Islet precursor cell (in vitro differentiated cells): ENCODE measurements around the gene S100A2.

Experiments
- DNase-seq: peaks from one replicate; pipeline ENCODE4 v3.0.0-alpha.2; 2018

S100A2 gene

DNA sequence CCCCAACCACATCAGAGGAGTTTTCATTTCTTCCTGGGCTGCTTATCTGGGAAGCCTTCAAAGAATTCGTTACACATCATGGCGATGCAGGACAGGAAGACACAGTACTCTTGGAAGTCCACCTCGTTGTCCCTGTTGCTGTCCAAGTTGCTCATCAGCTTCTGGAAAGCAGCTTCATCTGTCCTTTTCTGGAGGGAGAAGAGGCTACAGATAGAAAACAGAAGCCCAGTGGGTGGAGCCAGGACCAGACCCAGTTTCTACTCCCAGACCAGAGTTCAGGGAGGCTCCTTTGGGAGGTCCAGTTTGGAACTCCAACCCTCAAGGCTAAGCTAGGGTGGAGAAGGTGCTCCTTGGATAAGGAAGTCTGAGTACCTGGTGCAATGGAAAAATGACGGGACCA lies 21.9 kb downstream of the S100A2 start:
- peak; percentile 38 for DNase-seq

DNA sequence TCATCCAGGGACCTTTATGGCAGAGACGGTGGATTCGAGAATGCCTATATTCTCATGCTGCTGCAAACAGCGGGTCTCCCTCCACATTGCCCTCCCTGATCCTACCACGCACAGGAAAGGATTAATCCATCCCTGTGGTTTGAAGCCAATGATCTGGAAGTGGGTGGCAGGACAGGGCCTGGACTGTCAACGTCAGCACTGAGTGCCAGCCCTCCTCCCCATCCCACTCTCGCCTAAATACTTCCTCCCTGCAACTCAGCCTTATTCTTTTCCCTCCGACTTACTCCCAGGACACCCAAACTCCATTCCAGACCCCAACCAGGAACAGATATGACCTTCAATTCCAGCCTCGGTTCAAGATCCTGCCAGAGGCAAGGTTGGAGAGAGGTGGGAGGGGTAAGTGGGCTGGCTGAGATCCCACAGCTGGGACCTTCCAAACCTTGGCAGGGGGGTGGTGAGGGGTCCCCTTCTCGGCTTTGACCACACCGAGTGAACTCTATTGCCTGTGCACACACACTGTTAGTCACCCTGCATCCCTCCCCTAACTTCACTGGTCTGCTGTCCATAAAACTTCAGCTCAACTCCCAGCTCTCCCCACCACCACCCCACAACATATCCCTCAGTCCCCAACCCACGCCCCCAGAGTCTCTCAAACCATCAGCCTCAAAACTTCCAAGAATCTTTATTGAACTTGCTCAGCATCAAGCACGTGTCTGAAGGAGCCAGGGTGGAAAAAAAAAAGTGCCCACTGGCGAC lies 22.5 kb downstream of the S100A2 start:
- peak; percentile 49 for DNase-seq

DNA sequence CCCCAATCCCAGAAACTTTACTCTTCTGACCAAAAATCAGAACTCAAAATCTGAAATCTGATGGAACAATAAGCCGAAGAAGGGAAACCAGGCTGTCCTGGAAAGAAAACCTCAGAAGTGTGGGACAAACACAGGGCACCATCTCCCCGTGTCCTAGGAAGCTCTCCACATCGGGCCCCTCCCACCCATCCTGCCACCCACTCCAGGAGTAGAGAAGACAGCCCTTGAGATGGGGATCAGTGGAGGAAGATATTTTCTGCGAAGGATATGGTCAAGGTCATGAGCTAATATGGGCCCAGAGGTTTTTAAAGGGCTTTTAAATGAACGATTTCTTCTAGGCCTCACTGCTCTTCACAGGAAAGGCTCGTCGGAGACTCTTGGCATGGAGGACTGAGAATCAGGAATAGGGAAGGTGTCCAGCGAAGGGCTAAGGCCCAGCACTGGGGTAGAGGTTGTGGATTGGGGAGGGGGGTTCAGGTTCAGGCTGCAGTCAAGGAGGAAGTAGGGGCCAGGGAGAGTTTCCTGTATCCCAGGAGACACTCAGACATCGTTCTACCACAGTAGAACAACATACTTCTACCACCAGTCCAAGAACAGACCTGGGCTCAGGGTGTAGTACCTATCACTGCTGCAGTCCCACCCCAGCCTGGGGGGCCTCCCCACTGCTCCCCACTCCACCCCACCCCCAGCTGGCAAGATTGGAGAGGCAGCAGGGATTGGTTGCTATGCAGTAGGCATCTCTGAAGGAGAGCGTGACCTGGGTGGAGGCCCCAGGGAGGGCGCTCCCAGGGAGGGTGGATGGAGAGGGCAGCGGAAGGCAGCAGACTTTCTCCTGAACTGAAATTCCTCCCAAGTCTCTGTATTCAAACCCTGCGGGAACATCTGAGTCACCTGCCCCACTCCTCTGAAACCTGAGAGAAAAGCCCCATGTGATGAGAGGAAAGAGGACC lies 23.7 kb downstream of the S100A2 start:
- DNase-seq, result peak; percentile 56

DNA sequence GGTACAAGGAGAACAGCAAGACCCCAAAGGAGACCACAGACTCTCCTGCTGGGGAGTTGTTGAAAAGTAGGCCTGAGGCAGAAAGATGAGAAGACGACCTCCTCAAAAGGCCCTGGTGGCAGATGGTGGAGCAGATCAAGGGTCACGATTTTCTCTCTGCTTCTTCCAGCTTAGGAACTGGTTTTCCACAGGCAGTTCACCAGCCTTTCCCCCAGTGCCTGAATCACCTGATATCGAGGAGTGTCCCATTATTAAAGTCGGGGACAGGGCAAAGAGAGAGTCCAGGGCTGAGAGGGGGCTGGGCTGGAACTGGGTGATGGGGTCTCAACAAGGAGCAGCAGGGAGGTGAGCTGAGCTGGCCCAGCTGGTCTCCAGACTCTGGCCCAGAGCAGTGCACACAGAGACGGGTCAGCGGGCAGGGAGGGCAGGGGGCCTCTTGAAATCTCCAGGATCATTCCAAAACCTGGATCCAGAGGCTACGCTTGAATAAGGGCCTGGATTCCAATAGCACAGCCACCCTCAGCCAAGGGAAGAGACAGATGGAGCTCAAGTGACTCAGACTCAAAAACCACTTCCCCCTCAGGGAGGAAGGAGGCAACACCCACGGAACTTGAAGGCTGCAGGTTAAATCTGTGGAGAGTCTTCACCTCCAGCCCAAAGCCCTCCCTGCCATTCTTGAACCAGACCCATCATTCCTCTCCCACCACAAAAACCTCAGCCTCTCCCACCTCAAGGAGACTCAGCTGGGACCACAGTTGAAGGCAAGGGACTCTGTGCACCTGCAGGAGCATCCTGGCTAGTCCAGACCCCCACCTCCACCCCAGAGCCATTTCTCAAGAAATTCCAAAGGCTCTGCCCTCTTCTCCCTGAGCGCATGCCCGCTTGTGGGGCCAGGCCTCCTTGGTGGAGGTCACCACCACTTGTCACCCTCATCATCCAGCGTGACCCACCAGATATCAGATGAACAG lies 25.0 kb downstream of the S100A2 start, which contains the start of gene S100A5:
Gene S100A5, minus strand, starts transcription at position 541 of the 968 bp plus-strand sequence. CDS start 743 bp downstream, outside the sequence.
- peak; percentile 77 for DNase-seq

DNA sequence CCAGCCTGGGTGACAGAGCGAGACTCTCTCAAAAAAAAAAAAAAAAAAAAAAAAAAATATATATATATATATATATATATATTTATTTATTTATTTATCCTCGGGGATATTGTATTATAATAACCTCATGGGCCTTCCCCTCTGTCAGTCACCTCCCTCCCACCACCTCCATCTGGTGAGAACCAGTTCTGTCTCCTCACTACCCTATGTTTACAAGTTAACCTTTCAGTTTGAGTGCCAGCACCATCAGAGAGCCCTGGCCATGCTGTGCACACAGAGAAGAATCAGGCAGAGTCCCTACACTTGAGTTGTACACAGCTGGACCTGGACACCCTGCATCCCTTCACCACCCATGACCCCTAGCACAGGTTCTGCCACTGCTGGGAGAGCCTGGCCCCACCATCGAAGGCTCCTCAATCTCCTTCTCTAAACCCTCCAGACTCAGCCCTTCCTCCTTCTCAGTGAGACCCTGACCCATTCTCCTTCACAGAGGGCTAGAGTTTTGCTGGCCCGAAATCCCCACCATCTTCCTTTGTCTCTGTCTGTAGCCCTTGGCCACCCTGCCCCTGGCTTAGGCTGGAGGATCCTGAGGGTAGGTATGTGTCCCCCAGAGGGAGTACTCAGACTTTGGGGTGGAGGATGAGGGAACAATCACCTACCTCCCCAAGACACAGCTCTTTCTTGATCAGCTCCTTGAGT lies 26.1 kb downstream of the S100A2 start:
- no peak for DNase-seq

DNA sequence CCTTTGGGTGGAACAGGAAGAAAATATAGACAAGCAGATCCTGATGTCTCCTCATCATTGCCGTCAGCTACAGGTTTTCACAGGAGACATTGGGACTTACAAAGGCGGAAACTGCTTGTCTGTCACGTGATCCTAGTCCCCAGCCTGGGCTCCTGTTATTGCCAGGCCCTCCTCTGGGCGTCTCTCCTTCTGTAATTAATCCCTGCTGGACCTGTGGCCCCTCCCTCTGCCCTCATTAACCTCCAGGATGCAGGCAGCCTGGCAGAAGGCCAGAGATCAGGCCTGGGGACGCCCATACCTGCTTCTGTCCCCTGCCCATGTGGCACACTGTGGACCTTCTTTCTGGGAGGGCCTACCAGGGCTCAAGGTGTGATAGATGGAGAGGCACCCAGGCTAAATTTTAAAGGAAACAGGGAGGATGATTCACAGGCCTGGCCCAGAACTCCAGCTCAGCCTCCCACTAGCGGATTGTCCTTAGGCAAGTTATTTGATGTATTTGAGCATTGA lies 27.3 kb downstream of the S100A2 start:
- peak; percentile 88 for DNase-seq

DNA sequence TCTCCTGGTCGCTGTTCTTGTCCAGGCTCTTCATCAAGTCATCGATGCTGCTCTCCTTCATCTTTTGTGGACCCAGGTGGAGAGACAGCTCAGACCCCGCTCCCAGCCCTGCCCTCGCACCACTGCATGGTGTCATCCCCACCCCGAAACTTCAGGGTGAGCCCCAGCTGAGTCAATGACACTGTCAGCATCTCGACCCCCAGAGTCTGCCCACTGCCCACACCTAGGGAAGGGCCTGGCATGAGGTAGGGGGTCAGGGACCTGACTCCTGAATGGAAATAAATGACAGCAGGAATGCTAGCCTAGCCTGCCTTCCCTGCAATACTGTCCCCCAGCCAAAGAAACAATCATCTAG lies 28.3 kb downstream of the S100A2 start:
- peak; percentile 40 for DNase-seq

DNA sequence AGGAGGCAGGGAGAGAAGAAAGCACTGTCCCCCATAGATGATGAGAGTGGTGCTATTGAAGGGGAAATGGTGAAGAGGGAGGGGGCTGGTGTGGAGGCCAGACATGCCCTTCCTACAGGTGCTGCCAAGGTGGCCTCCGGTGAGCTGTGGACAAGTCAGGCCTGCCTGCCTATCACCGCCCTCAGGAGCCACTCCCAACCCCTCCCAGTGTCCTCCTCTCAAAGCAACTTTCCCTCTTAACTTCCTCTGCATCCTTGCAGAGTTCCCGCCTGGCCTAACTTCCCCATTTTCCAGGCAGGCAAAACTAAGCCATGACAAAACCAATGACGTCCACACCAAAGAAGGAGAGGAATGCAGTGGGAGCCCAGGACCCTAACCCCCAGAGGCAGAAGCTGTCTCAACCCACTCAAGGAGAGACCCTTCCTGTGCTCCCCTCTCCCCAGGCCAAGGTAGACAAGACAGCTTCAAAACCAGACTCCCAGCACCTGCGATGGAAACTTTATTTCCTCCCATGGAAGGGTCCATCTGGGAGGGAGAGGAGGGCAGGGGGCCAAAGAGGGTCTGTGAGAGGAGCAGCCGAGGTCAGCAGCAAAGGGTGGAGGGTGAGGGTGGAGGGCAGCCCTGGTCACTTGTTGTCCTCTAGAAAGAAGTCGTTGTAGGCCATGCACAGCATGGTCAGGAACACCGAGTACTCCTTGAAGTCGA lies 28.8 kb downstream of the S100A2 start:
- DNase-seq, result peak; percentile 50

DNA sequence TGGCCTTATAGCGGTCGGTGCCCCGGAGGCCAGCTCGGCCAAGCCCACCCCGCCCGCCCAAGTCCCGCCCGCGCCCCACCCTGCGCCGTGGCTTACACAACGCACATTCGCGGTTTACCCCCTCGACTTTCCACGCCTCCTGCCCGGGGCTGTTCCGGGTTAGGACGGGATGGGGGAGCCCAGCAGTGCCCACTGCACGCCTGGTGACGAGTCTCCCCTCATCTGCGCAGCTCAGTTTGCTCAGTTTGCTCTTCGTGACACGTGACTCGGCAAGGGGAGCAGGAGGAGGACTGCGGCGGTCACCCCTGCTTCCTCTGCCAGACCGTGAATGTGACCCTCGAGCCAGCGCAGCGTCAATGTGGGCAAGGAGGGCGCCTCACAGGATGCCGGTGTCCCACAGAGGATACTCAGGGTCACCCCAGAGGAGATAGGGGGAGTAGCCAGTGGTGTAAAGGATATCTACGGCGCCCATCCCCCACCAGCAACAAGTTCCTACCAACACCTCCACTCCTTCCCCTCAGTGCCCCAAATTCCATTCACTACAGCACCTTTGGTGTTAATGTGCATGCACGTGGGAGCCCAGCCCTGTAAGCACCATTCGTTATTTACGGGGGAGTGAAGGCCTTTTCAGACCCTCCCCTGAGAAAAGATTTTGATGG lies 29.5 kb downstream of the S100A2 start:
- peak; percentile 63 for DNase-seq

DNA sequence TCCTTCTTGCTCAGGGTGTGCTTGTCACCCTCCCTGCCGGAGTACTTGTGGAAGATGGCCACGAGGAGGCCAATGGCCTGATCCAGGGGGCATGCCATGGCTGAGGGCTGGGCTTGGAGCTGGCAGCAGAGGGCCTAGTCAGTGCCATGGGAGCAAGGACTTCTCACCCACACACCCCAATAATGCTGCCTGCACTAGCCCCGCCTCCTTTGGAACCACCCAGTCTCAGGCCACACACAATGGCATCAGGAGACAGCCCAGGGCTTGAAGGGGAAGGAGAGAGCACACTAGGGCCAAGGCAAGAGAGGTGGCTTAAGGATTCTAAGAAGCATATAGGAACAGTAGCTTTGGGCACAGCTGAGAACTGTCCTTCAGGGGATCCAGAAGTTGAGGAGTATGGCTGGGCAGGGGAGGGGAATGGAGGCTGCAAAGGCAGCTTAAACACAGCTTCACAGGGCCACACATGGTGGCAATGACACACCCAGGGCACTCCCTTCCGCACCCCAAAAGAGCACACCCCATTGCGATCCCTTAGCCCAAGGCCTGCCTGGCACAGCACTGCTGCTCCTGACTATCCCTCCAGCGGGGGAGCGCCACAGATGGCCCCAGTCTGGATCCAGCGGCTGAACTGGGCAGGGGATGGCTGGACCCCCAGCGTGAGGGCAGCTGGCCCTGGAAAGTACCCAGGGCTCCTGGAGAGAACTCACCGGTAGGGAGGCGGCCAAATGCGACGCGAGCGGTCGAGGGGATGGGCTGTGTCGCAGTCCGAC lies 30.2 kb downstream of the S100A2 start, which contains the start of gene S100A6:
Gene S100A6, minus strand, starts transcription at position 750 of the 770 bp plus-strand sequence. Its CDS starts 652 bp downstream, at position 98.
- peak; percentile 38 for DNase-seq

DNA sequence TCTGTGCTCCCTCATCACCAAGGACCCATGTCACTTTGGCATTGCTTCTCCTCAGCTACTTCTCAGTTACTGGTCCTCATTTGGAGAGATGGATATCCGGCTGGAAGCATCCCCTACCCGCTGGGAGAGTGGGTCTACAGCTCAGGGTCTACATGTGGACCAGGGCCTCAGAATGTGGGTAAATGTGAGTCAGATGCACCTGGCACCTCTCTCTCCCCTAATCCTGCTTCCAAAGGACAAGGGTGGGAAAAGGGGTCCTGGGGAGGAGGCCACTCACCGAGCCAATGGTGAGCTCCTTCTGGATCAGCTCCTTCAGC lies 30.8 kb downstream of the S100A2 start:
- peak; percentile 35 for DNase-seq

DNA sequence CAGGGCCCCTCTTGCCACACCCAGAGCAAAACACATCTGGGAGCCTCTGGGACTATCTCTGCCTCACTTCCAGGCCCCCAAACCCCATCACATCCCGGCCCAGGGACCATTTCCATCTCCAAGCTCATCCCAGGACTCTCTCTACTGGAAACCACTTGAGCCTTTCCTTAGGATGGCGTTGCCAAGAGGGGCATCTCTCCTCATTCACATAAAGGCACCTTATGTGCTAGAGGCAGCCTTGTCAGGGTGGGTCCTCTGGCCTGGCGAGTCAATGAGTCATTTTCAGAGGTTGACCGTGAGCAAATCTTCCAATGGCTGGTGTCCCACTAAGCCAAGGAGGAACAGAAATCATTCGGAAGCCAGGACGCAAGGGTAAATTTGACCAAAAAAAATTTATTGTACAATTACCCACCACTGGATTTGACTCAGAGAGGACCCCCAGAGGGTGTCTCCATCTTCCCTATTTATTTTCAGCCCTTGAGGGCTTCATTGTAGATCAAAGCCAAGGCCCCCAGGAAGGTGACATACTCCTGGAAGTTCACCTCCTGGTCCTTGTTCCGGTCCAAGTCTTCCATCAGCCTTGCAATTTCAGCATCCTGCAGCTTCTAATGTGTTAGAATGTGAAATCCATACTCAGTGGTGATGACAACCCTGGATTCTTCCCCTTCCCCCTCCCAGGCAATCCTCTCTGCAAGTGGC lies 31.3 kb downstream of the S100A2 start:
- peak; percentile 37 for DNase-seq

DNA sequence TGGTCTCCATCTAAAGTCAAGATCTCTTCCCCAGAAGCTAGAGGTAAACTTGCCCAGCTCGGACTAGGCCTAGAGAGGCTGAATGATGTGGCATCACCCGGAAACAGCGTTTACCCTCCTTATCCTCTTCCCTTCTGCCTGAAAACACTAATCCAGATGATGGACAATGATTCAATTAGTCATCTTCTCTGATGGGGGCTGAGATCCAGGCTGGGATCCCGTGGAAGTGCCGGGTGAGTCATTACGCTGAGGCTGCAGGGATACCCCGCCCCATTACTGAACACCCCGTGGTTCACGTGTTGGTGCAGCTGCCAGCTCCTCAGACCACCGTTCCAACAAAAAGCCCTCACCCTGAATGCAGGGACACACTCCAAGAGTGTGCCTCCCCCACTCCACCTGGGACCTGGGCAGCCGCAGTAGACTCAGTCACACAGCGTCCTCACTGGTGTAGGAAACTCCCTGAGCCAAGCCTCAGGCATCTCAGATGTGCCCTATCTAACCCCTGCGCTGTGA lies 31.9 kb downstream of the S100A2 start:
- DNase-seq, result peak; percentile 75

DNA sequence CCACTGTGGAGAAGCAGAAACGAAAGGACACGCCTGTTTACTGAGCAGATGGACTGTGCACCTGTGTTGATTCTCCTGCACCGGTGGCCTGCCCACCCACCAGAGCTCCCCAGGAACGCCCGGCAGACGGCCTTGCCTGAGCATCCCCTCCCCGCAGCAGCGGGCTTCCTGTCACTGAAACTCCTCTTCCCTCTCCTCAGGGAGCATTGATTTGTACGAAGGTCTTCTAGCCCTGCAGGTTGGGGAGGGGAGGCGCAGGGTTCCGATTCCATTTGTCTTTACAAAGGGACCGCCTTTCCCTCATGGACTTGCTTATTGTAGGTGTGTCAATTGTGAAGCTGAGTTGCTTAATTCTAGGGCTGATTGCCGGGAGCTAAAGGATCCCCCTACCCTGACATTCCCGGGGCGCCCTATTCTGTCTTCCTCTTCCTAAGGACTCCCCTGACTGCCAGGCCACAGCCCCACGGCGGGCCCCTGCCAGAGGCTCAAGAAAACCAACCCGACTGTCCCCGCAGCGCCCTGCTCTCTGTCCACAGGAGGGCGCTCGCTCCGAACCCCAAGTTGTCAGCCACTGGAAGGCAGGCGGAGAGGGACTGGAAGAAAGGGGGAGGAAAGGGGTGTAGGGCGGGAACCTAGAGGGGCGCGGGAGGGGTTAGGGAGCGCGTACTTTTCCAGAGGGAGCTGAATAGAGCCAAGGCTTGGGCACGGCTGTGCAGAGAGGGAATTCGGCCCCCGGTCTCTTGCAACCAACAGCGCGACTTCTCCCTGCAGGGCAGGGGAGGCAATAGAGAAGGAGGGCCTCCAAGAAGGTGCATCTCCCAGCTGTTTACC lies 32.7 kb downstream of the S100A2 start:
- peak; percentile 90 for DNase-seq

DNA sequence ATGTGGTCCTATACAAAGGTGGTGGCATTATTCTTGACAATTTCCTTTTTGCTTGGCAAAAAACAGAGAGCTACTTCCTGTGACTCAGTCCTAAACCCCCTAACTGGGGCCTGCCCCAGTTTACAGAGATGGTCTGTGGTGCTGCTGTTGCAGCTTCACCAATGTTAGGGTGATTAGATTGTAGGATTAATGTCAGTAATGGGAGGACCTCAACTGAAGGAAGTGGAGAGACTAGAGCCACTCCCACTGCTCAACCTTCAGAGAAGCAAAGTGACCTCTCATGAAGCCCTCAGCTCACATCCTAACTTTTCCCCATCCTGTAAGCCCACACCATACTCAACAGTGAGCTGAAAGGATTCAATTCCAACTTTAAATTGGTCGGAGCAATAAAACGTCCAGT lies 33.5 kb downstream of the S100A2 start:
- DNase-seq, result no peak

DNA sequence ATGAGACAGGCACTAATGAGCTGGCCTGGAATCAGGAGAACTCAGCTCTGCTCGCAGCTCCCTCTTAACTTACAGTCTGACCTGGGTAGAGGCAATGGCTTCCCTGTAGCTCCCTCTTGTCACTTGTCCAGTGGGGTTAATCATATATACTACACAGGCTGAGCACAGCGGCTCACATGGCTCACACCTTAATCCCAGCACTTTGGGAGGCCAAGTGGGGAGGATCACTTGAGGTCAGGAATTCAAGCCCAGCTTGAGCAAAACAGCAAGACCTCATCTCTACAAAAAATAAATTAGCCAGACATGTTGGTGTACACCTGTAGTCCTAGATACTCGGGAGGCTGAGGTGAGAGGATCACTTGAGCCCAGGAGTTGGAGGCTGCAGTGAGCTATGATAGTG lies 34.0 kb downstream of the S100A2 start:
- DNase-seq, result peak; percentile 40

DNA sequence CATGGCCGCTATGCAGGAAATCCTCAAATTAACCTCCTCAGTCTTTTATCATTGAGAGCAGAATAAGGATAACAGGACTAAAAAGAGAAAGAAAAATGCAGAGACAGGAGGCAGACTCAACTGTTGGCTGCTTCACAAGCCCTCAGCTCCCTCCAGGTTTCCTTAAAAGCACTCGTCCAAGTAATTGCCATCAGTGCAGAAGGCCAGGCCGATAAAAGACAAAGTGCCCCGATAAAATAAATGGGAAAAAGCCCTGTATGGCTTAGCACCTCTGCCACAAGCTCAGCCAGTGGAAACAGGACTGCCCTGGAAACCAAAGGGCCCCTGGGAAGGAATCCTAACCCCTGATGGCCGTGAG lies 38.0 kb downstream of the S100A2 start:
- DNase-seq, result peak; percentile 23
